ENCODE data around the gene FBXL13.

GRCh38 chr7:103115771-103116170, 41.2 kb upstream of the FBXL13 start:
- TF ChIP-seq EP300 (IDR thresholded peaks at IDR 0.05; ENCODE audit: borderline replicate concordance): no peak
- TF ChIP-seq NFIC (IDR thresholded peaks at IDR 0.05): no peak
- TF ChIP-seq YY1 (IDR thresholded peaks at IDR 0.05; ENCODE audit: low read depth): no peak
- no peak for TF ChIP-seq CEBPB (IDR thresholded peaks at IDR 0.05)
- TF ChIP-seq USF1 (IDR thresholded peaks at IDR 0.05): no peak
- no peak for TF ChIP-seq RAD21 (IDR thresholded peaks at IDR 0.05; ENCODE audit: low read depth)
- TF ChIP-seq FOXM1 (IDR thresholded peaks at IDR 0.05; ENCODE audit: borderline replicate concordance, low read depth): no peak
- TF ChIP-seq EGR1 (IDR thresholded peaks at IDR 0.05): no peak

Data from Ishikawa (cell line).